HG03045 (cell line): Measurements from ENCODE around the gene RAD17.
"Not testable (repeated sequence)": the region's sequence is repeated elsewhere in the genome, so short reads cannot be mapped to it uniquely, and the experiment has no call there.

Source experiments
- ATAC-seq: cut with Tn5 transposase; IDR thresholded peaks from one replicate; pipeline ENCODE4 v1.9.1; 2021; ENCODE audit warnings: mild to moderate bottlenecking, moderate library complexity; ENCODE audit not compliant: unreplicated experiment

The RAD17 gene

GRCh38 chr5:69369340-69370121, at the start of gene RAD17, which contains the start of the genes AK6 and TAF9:
RAD17 (plus strand) TSS chr5:69369818; CDS start chr5:69372209, 2,391 bp downstream.
AK6 (minus strand) TSS chr5:69369520; CDS start chr5:69369490, 30 bp downstream.
TAF9 (minus strand) TSS chr5:69369520; CDS start chr5:69365737, 3,783 bp downstream.
- ATAC-seq: peak; percentile 92

- no peak for ATAC-seq
These were observed 43.3 kb upstream of the RAD17 start for GRCh38 chr5:69326365-69326764.

DNA sequence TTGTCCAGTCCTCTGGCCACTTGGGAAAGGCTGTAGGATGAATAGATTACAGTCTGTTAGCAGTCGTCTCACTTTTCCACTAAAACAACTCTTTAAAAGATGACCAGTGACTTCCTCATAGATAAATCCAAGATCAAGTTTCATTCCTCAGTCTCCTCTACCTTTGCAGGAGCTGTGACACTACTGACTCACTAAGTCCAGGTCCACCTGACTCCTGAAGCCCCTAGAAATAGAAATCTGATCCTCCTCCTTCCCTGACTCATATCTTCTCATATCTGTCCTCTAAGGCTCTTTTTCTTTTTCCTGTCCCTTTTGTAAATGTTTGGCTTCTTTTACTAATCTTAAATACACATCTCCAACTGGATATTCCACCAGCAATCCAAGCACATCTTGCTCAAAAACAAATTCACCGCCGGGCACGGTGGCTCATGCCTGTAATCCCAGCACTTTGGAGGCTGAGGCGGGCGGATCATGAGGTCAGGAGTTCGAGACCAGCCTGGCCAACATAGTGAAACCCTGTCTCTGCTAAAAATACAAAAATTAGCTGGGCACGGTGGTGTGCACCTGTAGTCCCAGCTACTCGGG, 39.6 kb upstream of the RAD17 start:
- ATAC-seq: no peak

GRCh38 chr5:69331528-69332445, 37.8 kb upstream of the RAD17 start:
- no peak for ATAC-seq

GRCh38 chr5:69333668-69334315, 35.8 kb upstream of the RAD17 start:
- ATAC-seq: not testable (repeated sequence)

GRCh38 chr5:69334793-69335268, 34.8 kb upstream of the RAD17 start:
- peak; percentile 51 for ATAC-seq

GRCh38 chr5:69335341-69335935, 34.2 kb upstream of the RAD17 start:
- no peak for ATAC-seq

GRCh38 chr5:69341520-69342161, 28.0 kb upstream of the RAD17 start:
- ATAC-seq: no peak

DNA sequence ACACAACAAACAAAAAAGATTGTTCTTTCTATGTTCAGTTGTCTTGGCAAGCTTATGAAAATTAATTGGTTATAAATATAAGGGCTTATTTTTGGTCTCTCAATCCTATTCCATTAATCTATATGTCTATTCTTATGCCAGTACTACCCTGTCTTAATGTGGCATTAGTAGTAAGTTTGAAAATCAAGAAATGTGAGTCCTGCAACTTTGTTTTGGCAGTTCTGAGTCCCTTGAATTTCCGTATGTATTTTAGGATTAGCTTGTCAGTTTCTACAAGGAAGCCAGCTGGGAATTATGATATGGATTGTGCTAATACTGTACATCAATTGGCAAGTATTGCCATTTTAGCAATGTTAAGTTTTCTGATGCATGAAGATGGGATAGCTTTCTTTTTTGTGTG, 26.5 kb upstream of the RAD17 start:
- ATAC-seq: no peak

GRCh38 chr5:69350664-69351063, 19.0 kb upstream of the RAD17 start:
- no peak for ATAC-seq

GRCh38 chr5:69359699-69360098, 9.9 kb upstream of the RAD17 start:
- no peak for ATAC-seq

- ATAC-seq: no peak
These were observed 9.2 kb upstream of the RAD17 start for GRCh38 chr5:69360442-69360841.

- ATAC-seq: no peak
These were observed 5.2 kb upstream of the RAD17 start for GRCh38 chr5:69364414-69364813.

GRCh38 chr5:69364850-69365249, 4.8 kb upstream of the RAD17 start:
- ATAC-seq: no peak

GRCh38 chr5:69367697-69368279, 1.8 kb upstream of the RAD17 start:
- ATAC-seq: no peak

GRCh38 chr5:69368458-69369339, 919 bp upstream of the RAD17 start:
- ATAC-seq: peak; percentile 0

DNA sequence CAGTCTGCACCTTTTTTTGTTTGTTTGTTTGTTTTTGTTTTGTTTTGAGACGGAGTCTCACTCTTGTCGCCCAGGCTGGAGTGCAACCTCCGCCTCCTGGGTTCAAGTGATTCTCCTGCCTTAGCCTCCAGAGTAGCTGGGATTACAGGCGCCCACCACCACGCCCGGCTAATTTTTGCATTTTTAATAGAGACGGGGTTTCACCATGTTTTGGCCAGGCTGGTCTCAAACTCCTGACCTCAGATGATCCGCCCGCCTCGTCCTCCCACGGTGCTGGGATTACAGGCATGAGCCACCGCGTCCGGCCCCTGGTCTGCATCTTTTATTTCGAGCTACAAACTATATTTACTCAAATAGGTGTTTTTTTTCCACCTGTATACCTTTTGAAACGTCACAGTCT, 717 bp downstream of the RAD17 start:
- not testable (repeated sequence) for ATAC-seq

DNA sequence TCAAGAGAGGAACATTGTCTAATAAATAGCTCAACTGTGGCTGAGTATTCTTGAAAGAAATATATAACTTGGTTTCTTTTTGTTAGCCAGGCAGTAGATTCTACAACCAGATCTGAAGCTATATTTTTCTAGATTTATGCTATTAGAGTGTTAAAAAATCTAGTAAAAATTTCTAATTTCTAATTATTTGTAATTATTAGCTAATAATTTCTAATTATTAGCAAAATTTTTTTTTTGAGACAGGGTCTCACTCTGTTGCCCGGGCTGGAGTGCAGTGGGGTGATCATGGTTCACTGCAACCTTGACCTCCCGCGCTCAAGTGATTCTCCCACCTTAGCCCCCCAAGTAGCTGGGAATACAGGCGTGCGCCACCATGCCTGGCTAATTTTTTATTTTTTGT, 2.8 kb downstream of the RAD17 start:
- no peak for ATAC-seq
